ENCODE results near the gene GPR42.
"Not testable (repeated sequence)": the region's sequence is repeated elsewhere in the genome, so short reads cannot be mapped to it uniquely, and the experiment has no call there.

Gene GPR42

DNA sequence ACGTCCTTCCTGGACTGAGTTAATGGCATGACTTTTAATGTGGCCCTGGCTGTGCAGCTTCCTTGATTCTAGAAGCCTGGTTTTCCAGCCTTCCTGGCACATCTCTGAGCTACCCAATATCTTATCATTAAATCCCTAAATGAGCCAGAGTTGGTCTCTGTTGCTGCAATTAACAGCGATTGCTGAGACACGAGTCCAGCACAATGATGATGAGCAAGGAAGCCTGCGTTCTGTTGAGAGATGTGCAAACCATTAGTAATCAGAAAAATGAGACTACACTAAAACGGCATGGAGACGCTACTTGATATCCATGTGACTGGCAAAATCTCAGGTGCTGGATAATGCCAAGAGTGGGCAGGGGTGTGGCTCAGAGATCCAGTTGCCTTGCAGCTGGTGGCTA lies 26.2 kb downstream of the GPR42 start:
- no peak for DNase-seq

DNA sequence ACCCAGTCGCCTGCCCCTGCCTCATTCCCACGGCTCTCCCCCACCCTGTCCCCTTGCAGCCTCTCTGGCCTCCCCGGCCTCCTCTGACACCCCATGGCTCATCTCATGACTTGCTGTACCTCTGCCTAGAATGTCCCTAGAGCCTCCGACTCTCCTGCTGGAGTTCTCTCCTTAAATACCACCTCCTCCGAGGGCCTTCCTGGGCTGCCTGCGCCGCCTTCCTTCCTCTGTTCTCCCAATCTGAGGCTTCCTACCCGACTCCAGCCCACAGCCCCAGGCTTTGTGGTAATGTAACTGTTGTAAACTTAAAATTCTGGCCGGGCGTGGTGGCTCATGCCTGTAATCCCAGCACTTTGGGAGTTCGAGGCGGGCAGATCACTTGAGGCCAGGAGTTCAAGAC lies 27.7 kb downstream of the GPR42 start:
- no peak for DNase-seq

DNA sequence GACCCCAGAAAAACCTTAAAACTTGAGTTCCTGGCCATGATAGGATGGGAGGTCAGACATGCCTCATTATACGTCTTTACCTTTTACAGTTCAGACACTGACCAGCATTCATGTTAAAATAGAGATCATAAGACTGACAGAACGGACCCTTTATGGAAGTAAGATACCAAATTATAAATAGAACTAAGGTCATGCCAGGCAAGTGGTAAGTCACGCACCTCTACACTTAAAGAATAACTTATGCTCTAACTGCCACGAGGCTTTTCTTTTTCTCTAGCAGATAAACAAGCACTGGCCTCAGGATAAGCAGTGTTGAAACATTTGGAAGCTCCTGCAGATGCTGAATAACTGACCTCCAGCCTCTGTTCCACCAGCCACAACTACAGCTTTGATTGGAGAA lies 28.4 kb downstream of the GPR42 start:
- DNase-seq = no peak

DNA sequence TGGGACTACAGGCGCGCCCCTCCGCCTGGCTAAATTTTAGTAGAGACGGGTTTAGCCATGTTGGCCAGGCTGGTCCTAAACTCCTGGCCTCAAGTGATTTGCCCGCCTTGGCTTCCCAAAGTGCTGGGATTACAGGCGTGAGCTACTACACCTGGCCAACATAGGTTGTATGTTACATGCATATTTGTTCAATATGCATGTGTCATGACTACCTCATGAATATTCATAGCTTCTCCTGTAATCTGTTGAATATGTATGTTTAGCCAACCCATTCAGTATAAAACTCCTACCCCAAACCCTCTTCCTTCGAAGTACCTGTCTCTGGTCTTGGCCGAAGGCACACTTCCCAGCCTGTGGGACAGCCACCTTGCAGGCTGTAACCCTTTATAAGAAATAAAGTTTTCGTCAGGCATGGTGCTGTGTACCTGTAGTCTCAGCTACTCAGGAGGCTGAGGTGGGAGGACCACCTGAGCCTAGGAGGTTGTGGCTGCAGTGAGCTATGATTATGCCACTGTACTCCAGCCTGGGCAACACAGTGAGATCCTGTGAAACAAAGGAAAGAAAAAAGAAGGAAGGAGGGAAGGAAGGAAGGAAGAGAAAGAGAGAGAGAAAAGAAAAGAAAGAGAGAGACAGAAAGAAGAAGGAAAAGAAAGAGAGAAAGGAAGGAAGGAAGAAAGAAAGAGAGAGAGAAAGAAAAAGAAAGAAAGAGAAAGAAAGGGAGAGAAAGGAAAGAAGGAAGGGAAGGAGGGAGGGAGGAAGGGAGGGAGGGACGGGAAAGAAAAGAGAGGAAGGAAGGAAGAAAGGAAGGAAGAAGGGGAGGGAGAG lies 29.3 kb downstream of the GPR42 start:
- no peak for DNase-seq

DNA sequence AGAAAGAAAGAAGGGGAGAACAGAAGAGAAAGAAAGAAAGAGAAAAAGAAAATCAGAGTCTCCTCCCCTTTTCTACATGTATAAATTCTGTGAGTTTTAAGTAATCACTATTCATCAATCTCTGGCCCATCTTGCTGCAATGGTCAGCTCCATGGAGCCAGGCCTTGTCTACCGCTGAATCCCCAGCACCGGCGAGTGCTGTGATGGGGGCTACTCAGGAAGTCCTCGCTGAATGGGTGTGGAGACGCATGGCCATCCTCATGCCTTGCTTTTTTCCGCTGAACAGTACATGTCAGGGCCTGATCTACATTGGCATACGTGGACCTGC lies 29.9 kb downstream of the GPR42 start:
- no peak for DNase-seq

DNA sequence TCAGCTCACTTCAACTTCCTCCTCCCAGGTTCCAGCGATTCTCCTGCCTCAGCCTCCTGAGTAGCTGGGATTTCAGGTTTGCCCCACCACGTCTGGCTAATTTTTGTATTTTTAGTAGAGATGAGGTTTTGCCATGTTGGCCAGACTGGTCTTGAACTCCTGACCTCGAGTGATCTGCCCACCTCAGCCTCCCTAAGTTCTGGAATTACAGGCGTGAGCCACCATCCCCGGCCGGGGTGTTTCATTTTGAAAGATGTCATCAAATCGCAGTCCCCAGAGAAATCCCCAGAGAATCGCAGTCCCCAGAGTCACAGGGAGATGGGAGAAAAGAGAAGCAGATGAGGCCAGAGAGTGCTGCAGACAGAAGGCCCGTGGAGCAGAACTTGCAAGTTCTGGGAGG lies 30.5 kb downstream of the GPR42 start:
- not testable (repeated sequence) for DNase-seq

DNA sequence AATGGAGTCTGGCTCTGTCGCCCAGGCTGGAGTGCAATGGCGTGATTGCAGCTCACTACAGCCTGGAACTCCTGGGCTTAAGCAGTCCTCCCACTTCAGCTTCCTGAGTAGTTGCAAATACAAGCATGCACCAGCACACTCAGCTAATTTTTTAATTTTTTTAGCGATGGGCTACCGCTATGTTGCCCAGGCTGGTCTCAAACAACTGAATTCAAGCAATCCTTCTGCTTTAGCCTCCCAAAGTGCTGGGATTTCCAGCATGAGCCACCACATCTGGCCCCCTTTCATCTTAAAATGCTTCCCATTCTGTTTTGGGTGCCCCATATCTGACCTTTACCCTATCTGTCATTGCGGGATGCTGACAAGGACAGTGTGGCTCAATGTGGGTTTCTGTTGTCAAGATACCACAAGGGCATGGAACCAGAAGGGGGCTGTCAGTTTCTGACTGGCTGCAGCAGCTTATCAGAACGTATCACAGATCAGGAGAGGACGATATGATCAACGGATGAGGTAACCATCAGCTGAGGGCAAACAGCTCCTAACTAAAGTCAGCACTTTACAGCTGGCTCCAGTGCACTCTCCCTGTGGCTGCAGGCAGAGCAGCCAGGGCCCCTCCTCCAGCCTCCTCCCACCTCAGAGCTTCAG lies 32.4 kb downstream of the GPR42 start:
- peak; percentile 55 for DNase-seq

DNA sequence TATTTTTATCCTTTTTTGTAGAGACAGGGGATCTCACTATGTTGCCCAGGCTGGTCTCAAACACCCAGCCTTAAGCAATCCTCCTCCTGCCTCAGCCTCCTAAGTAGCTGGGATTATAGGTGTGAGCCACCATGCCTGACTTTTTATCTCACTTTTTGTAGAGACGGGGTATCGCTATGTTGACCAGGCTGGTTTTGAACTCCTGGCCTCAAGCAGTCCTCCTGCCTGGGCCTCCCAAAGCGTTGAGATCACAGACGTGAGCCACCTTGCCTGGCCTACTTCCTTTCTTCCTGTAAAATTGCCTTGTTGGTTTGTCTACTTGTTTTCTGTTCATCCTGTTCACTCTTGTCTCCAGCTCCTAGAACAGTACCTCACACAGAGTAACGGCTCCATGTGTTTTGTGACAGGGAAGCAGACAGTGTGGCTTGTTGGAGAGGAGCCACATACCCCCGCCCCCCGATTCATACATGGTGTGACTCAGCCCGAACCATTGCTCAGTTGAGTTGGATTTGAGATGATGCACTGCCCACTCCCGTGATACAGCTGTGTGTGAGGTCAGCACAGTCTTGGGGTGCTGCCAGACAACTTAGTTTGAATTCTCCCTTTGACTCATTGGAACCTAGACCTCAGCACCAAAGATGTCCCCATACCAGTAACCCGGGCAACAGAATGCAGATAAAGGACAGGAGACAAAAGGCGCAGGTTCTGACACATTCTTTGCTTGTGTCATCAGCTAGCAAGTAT lies 34.2 kb downstream of the GPR42 start:
- no peak for DNase-seq

DNA sequence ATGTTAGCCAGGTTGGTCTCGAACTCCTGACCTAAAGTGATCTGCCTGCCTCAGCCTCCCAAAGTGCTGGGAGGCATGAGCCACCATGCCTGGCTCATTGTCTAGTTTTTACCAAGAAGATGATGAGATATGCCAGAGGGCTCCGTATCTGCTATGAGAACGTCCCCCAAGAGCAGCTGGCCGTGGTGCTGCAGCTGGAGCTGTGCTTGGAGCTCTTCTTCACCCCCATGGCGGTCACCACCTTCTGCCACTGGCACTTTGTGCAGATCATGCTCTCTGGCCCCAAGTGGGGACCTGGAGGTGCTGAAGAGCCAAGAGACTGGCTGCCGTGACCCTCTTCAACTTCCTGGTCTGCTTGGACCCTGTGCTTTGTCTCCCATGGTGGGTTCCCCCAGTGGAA lies 36.8 kb downstream of the GPR42 start:
- DNase-seq = no peak

DNA sequence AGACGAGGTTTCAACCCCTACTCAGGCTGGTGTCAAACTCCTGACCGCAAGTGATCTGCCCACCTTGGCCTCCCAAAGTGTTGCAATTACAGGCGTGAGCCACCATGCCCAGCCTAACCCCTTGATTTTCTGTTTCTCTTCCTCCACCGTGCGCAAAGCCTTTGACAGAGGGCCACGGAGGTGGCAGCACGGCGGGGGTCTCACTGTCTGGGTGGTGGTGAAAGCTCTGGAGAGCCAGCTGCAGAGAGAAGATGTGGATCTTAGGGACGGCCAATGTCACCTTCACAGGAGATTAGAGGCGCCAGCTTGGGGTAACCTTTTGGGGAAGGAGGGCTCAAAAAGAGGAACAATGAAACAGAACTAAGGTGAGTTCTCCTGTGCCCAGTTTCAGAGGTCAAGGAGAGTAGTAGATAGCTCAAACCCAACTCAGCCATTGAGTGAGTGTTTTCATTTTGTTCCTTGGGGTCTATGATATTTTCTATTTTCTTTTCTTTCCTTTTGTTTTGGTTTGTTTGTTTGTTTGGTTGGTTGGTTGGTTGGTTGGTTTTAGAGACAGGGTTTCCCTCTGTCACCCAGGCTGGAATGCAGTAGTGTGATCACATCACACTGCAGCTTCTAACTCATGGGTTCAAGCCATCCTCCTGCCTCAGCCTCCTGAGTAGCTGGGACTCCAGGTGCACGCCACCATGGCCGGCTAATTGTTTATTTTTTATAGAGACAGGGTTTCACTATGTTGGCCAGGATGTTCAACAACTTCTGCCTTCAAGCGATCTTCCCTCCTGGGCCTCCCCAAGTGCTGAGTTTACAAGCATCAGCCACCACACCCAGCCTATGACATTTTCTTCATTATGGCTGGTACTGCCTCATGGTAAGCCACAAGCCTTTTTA lies 37.7 kb downstream of the GPR42 start:
- no peak for DNase-seq

DNA sequence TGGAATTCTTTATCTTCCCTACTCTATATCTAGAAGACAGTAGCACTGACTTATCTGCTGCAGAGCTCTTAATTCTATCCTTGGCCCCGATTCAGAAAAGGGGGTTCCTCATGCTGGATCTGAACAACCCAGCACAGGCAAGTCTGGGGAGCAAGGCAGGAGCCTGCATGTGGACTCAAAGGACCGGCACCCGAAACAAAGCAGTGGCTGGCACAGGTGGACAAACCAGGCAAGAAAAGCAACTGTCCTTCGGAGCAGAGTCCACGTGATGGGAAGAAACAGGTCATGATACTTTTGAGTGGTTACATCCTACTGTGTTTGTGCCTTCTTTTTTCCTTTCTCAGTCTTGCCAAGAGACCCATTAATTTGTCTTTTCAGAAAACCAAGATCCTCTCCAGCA lies 38.3 kb downstream of the GPR42 start:
- DNase-seq = no peak

DNA sequence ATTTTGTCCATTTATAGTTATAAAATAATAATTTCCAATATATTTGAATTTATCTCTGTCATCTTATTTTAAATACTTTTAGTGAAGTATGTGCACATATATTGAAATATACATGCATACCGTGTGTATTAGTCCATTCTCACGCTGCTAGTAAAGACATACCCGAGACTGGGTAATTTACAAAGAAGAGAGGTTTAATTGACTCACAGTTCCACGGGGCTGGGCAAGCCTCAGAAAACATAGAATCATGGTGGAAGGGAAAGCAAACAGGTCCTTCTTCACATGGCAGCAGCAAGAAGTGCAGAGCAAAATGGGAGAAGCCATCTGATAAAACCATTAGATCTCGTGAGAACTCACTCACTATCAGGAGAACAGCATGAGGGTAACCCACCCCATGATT lies 39.6 kb downstream of the GPR42 start:
- no peak for DNase-seq

DNA sequence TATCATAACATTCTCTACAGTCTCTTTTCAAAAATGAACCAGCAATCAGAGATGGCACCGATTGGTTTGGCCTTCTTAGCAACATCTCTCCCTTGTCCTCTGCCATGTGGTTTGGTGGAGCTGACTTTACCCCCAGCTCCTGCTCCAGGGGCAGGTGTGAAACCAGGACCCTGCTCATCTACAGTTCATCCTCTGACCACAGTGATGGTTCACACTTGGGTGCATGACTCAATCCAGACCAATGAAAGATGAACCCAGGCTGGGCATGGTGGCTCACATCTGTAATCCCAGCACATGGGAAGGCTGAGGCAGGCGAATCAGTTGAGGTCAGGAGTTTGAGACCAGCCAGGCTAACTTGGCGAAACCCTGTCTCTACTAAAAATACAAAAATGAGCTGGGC lies 43.6 kb downstream of the GPR42 start:
- DNase-seq = no peak

DNA sequence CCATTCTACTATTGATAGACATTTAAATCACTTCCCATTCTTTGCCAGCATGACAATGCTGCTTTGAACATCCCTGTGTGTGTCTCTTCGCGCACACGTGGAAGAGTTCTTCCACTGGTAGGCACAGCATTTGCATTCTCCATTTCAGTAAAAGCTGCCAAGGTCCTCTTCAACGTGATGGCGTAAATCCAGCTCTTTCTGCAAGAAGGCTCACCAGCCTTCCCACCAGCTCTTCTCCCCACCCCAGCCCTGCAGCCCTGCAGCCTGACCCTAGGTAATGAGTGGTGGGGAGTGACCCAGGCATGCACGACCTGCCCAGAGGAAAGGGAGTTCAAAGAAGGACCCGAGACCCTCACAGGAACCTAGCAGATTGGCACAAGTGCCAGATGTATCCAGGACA lies 45.5 kb downstream of the GPR42 start:
- no peak for DNase-seq

DNA sequence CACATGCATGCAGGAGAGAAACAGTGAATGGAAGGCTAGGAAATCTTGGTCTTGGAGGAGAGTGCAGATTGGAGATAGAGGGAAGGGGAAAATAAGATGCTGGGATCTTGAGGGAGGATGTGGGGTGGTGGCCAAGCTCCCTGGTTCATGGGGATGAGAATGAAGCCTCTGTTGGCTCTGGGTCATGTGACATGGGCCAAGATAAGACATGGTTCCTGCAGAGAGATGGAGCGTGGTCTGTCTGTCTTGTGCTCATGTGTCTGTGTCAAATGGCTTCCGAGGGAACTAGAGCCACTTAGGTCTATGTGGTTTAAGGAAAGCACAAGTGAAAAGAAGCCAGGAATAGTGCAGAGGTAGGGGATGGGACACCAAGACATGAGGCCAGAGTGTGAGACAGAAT lies 46.4 kb downstream of the GPR42 start:
- DNase-seq = no peak

DNA sequence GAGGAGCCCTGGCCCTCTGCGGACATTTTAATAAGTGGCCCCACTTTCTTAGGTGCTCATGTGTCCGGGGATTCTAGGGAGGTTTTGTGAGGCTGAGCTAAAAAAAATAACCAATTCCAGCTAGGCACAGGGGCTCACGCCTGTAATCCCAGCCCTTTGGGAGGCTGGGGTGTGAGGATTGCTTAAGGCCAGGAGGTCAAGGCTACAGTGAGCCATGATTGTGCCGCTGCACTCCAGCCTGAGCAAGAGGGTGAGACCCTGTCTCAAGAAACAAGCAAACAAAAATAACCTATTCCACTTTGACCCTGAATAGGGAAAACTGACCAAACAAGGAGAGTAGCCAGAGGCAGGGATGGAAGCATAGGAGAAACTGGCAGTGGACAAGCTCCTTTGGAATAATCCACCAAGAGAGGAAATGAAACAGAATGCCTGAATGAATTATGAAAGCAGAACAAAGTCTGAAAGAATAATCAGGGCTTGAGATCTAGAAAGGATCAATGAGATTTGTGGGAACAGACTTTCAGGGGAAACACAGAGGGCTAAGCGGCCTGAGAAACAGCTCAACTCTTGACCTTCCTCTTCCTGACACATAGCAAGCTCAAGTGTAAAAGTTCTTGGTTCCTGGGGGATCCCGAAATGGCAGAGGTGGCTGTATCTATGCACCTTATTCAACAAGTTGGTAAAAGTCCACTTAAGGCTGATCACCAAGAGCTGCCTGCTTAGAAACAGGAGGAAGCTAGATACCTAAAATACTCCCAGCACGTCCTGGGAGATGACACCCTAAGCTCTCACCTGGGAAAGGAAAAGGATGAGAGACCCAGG lies 47.1 kb downstream of the GPR42 start:
- no peak for DNase-seq

DNA sequence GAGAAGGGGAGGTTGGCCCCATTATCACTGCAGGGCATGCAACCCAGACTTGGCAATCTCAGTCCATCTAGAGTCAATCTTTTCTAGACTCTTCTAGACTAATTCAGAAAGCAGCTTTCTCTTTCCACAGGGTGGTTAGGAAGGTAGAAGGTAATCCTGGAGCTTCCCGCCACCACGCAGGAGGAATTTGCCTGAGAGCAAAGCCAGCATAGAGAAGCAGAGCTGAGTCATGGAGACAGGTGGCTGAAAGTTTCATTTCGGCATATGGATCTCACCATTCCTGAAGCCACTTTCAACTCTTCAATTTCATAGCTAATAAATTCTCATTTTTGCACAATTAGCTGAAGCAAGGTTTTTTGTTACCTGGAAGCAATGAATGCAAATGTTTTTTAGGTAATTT lies 48.2 kb downstream of the GPR42 start:
- DNase-seq = no peak

DNA sequence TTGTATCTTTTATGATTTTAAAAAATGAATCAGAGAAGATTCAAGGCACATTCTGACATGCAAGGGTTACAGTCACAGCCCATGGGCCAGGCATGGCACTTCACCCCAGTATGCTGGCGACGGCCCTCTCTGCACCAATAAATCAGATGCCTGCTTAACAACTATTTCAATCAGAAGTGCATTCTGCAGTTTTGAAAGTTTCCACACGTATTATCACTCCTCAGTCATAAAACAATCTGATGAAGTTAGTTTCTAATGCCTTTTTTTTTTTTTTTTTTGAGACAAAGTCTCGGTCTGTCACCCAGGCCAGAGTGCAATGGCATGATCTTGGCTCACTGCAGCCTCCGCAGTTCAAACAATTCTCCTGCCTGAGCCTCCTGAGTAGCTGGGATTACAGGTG lies 48.9 kb downstream of the GPR42 start:
- no peak for DNase-seq

DNA sequence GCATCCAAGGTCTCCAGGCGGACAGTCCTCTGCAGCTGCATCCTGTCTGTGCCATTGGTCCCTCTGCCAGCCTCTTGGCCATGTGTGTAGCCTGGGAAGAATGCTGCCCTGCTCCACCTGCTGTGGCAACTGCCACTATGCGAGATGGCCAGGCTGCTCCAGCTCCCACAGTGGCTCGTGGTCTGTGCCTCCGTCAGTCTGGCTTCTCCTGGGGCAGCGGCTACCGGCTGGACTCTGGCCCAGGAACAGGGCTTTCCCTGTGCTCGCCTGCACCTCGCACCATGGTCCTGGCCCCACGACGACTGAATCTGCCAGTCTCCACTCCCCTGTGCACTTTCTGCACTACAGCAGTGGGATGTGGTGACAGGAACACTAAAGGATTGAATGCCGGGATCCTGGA lies 50.5 kb downstream of the GPR42 start:
- DNase-seq = no peak

Data from GF-D8 (cell line).